Loucy (cell line): ENCODE measurements around the gene PIAS1.
"Not testable (repeated sequence)": the region's sequence is repeated elsewhere in the genome, so short reads cannot be mapped to it uniquely, and the experiment has no call there.

ENCODE experiments used
- EZH2phosphoT487 ChIP-seq: fragments of 200-600 bp; IDR thresholded peaks from 2 replicates; pipeline ENCODE4 v1.6.1; 2018; ENCODE audit warnings: antibody characterized with exemption, mild to moderate bottlenecking, moderate library complexity, borderline replicate concordance
- TF ChIP-seq, protein P1 (sequence below): fragments of 200-600 bp; sonication (generic); conservative IDR thresholded peaks from 2 replicates; pipeline ENCODE4 v1.5.1; 2014; ENCODE audit warnings: mild to moderate bottlenecking, antibody characterized with exemption, low read length

DNA sequence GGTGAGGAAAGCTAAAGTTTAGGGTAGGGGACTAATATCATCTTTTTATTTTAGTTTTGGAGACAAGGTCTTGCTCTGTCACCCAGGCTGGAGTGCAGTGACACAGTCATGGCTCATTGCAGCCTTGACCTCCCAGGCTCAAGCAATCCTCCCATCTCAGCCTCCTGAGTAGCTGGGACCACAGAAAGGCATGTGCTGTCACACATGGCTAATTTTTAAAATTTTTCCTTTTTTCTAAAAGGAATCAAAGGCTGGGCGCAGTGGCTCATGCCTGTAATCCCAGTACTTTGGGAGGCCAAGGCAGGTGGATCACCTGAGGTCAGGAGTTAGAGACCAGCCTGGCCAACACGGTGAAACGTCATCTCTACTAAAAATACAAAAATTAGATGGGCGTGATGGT lies 171.3 kb downstream of the PIAS1 start:
- TF ChIP-seq, protein P1, sequence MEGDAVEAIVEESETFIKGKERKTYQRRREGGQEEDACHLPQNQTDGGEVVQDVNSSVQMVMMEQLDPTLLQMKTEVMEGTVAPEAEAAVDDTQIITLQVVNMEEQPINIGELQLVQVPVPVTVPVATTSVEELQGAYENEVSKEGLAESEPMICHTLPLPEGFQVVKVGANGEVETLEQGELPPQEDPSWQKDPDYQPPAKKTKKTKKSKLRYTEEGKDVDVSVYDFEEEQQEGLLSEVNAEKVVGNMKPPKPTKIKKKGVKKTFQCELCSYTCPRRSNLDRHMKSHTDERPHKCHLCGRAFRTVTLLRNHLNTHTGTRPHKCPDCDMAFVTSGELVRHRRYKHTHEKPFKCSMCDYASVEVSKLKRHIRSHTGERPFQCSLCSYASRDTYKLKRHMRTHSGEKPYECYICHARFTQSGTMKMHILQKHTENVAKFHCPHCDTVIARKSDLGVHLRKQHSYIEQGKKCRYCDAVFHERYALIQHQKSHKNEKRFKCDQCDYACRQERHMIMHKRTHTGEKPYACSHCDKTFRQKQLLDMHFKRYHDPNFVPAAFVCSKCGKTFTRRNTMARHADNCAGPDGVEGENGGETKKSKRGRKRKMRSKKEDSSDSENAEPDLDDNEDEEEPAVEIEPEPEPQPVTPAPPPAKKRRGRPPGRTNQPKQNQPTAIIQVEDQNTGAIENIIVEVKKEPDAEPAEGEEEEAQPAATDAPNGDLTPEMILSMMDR = not testable (repeated sequence)
- not testable (repeated sequence) for TF ChIP-seq EZH2phosphoT487
